ENCODE results near the gene HCN2. TPM values are rescaled to one million over a fixed set of nuclear protein-coding genes. Genes with fewer than 3 reads are reported as not detected.

The HCN2 gene
- total RNA-seq, 4 donors from 2014 or later, result 0.14 to 1.00 (median 0.64) TPM; not detected in 1

- H3K4me3 ChIP-seq, result no peak overlapping the region
- no peak overlapping the region for H3K27ac ChIP-seq
- H3K4me1 ChIP-seq, result no peaks in the 10 kb centered on the region
- intact Hi-C loops (cut with DNase I; ENCODE audit: low total_unique reads), result no loop called here
- H3K27me3 ChIP-seq, result no peaks in the 10 kb centered on the region
- peaks cover 0 to 39% (median 23%) of the 10 kb centered on the region in 4 donors for H3K36me3 ChIP-seq
- no peaks in the 10 kb centered on the region for H3K9me3 ChIP-seq
- in situ Hi-C loops (cut with MboI; ENCODE audit: low pct_ligation_motif_present in 1 of 4, low pct_unique_long_range_greater_than_20kb in 1 of 4, low sequenced_read_pairs in 3 of 4), result no loop called here
- no peak for DNase-seq
- WGBS, 2 donors (ENCODE audit: low coverage in 1 of 2), result 95 to 100% methylated on average over 1 to 51 of the region's 58 CpGs
- TF ChIP-seq EP300 (IDR thresholded peaks at IDR 0.05; ENCODE audit: low read depth) (no peak), POLR2A (IDR thresholded peaks at IDR 0.05) (no peak), CTCF (IDR thresholded peaks at IDR 0.05) (no peak), POLR2AphosphoS5 (IDR thresholded peaks at IDR 0.05) (no peak)
Observed at GRCh38 chr19:651114-651818, 61.6 kb downstream of the HCN2 start.

GRCh38 chr19:651991-652390, 62.3 kb downstream of the HCN2 start:
- in situ Hi-C loops (cut with MboI; ENCODE audit: low pct_ligation_motif_present in 1 of 4, low pct_unique_long_range_greater_than_20kb in 1 of 4, low sequenced_read_pairs in 3 of 4) (no loop called here), intact Hi-C loops (cut with DNase I; ENCODE audit: low total_unique reads) (no loop called here)
- Histone ChIP-seq H3K4me3 (no peak overlapping the region), H3K9me3 (no peaks in the 10 kb centered on the region), H3K27ac (no peak overlapping the region), H3K36me3 (peaks cover 0 to 38% (median 21%) of the 10 kb centered on the region in 4 donors), H3K4me1 (peaks cover 0 to 2% (median 0%) of the 10 kb centered on the region in 4 donors), H3K27me3 (no peaks in the 10 kb centered on the region)
- TF ChIP-seq POLR2A (IDR thresholded peaks at IDR 0.05) (no peak), CTCF (IDR thresholded peaks at IDR 0.05) (no peak), EP300 (IDR thresholded peaks at IDR 0.05; ENCODE audit: low read depth) (no peak), POLR2AphosphoS5 (IDR thresholded peaks at IDR 0.05) (no peak)
- WGBS, 2 donors (ENCODE audit: low coverage in 1 of 2), result 86 to 92% methylated on average over 5 to 24 of the region's 24 CpGs
- no peak for DNase-seq

- in situ Hi-C loops (cut with MboI; ENCODE audit: low pct_ligation_motif_present in 1 of 4, low pct_unique_long_range_greater_than_20kb in 1 of 4, low sequenced_read_pairs in 3 of 4), result no loop called here
- H3K36me3 ChIP-seq, result peaks cover 0 to 31% (median 16%) of the 10 kb centered on the region in 4 donors
- no peaks in the 10 kb centered on the region for H3K27me3 ChIP-seq
- peaks cover 2 to 5% (median 4%) of the 10 kb centered on the region in 4 donors for H3K4me1 ChIP-seq
- TF ChIP-seq POLR2A (IDR thresholded peaks at IDR 0.05) (no peak), EP300 (IDR thresholded peaks at IDR 0.05; ENCODE audit: low read depth) (no peak), POLR2AphosphoS5 (IDR thresholded peaks at IDR 0.05) (no peak), CTCF (IDR thresholded peaks at IDR 0.05) (no peak)
- DNase-seq, result no peak
- 94% methylated on average over 3 to 46 of the region's 54 CpGs for whole genome bisulfite sequencing, 2 donors (ENCODE audit: low coverage in 1 of 2)
- H3K9me3 ChIP-seq, result no peaks in the 10 kb centered on the region
- intact Hi-C loops (cut with DNase I; ENCODE audit: low total_unique reads), result no loop called here
- no peak overlapping the region for H3K27ac ChIP-seq
- no peak overlapping the region for H3K4me3 ChIP-seq
Observed at GRCh38 chr19:652467-653389, 63.0 kb downstream of the HCN2 start.

- Histone ChIP-seq H3K27me3 (no peaks in the 10 kb centered on the region), H3K36me3 (peaks cover 0 to 24% (median 9%) of the 10 kb centered on the region in 4 donors), H3K27ac (no peak overlapping the region), H3K9me3 (no peaks in the 10 kb centered on the region), H3K4me3 (no peak overlapping the region), H3K4me1 (peaks cover 9 to 12% (median 11%) of the 10 kb centered on the region in 4 donors)
- intact Hi-C loops (cut with DNase I; ENCODE audit: low total_unique reads), result no loop called here
- DNase-seq, result no peak
- in situ Hi-C loops (cut with MboI; ENCODE audit: low pct_ligation_motif_present in 1 of 4, low pct_unique_long_range_greater_than_20kb in 1 of 4, low sequenced_read_pairs in 3 of 4), result no loop called here
- TF ChIP-seq POLR2A (IDR thresholded peaks at IDR 0.05) (no peak), POLR2AphosphoS5 (IDR thresholded peaks at IDR 0.05) (no peak), CTCF (IDR thresholded peaks at IDR 0.05) (no peak), EP300 (IDR thresholded peaks at IDR 0.05; ENCODE audit: low read depth) (no peak)
- 89% methylated on average over 17 of the region's 17 CpGs; no CpG with 5 or more reads in 1 of the 2 donors for WGBS, 2 donors (ENCODE audit: low coverage in 1 of 2)
Observed at GRCh38 chr19:653425-653824, 63.7 kb downstream of the HCN2 start.

All from transverse colon (tissue), 4 donors.